OCI-LY7 (cell line): ENCODE measurements around the gene THSD7B. TPM values are rescaled to one million over a fixed set of nuclear protein-coding genes. Genes with fewer than 3 reads are reported as not detected.

Experiments used
- BruUV-seq: library from RNA; stranded (reverse); fragments of 400-500 nt; replicated peaks from 2 replicates; lab custom pipeline; 2021; lab: Mats Ljungman, UMichigan
- CTCF ChIA-PET: fragments of 300-600 bp; sonication (Branson Sonifier 250); formaldehyde crosslinking; loops from one replicate; lab custom pipeline; 2022; ENCODE audit warnings: antibody characterized with exemption; ENCODE audit not compliant: unreplicated experiment; lab: Charles Lee
- POLR2A ChIA-PET: fragments of 300-600 bp; sonication (Branson Sonifier 250); formaldehyde crosslinking; loops from one replicate; lab custom pipeline; 2022; ENCODE audit warnings: antibody characterized with exemption; lab: Charles Lee
- DNase-seq: peaks from one replicate; pipeline ENCODE4 v3.0.0-alpha.2; 2015; ENCODE audit warnings: low spot score
- H2AFZ ChIP-seq: fragments of 200-600 bp; sonication (generic), shearing (Covaris generic); 2 replicates; pipeline ENCODE4 v1.6.1; 2014; ENCODE audit warnings: mild to moderate bottlenecking, antibody characterized with exemption, low read length, moderate library complexity
- H3K27ac ChIP-seq: fragments of 200-600 bp; sonication (generic); 2 replicates; pipeline ENCODE4 v1.5.1; 2014; ENCODE audit warnings: mixed run types, low read depth, mild to moderate bottlenecking, moderate library complexity, low read length, inconsistent platforms; ENCODE audit not compliant: poor library complexity, severe bottlenecking
- H3K36me3 ChIP-seq: fragments of 200-600 bp; sonication (generic); 2 replicates; pipeline ENCODE4 v1.6.1; 2014; ENCODE audit warnings: mild to moderate bottlenecking, antibody characterized with exemption, low read length, moderate library complexity, mixed read lengths; ENCODE audit not compliant: insufficient read depth
- H3K4me1 ChIP-seq: fragments of 200-600 bp; sonication (generic); 2 replicates; pipeline ENCODE4 v1.5.1; 2014; ENCODE audit warnings: mild to moderate bottlenecking, low read length; ENCODE audit not compliant: insufficient read depth, poor library complexity, severe bottlenecking
- H3K4me2 ChIP-seq: fragments of 200-600 bp; sonication (generic); 2 replicates; pipeline ENCODE4 v1.6.1; 2014; ENCODE audit warnings: mild to moderate bottlenecking, low read length
- H3K4me3 ChIP-seq: fragments of 200-600 bp; sonication (generic); 2 replicates; pipeline ENCODE4 v1.5.1; 2014; ENCODE audit warnings: mild to moderate bottlenecking, low read depth, low read length; ENCODE audit not compliant: poor library complexity, severe bottlenecking
- H3K79me2 ChIP-seq: fragments of 200-600 bp; sonication (generic); 2 replicates; pipeline ENCODE4 v1.6.1; 2016; ENCODE audit warnings: low read depth, mild to moderate bottlenecking, low read length, moderate library complexity, mixed read lengths; ENCODE audit not compliant: insufficient read depth
- H3K9me2 ChIP-seq: fragments of 200-600 bp; sonication (generic); 2 replicates; pipeline ENCODE4 v1.6.1; 2016; ENCODE audit warnings: mild to moderate bottlenecking, low read length, mixed read lengths; ENCODE audit not compliant: insufficient read depth
- H3K9me3 ChIP-seq: fragments of 200-600 bp; sonication (generic); 2 replicates; pipeline ENCODE4 v1.6.1; 2014; ENCODE audit warnings: mild to moderate bottlenecking, mixed run types, low read length, mixed read lengths
- H4K20me1 ChIP-seq: fragments of 200-600 bp; sonication (generic); 2 replicates; pipeline ENCODE4 v1.6.1; 2014; ENCODE audit warnings: mild to moderate bottlenecking, antibody characterized with exemption, low read length, moderate library complexity, mixed read lengths; ENCODE audit not compliant: insufficient read depth
- CTCF ChIP-seq: fragments of 200-600 bp; sonication (generic); conservative IDR thresholded peaks from 2 replicates; pipeline ENCODE4 v1.5.1; 2014; ENCODE audit warnings: mild to moderate bottlenecking, antibody characterized with exemption, low read length, moderate library complexity, mixed read lengths
- EZH2phosphoT487 ChIP-seq: fragments of 200-600 bp; sonication (generic); IDR thresholded peaks from 2 replicates; pipeline ENCODE4 v1.6.1; 2018; ENCODE audit warnings: low read depth, borderline replicate concordance, mild to moderate bottlenecking, mixed run types, antibody characterized with exemption, low read length, moderate library complexity, mixed read lengths
- intact Hi-C: fragments of 100-400 bp; cut with micrococcal nuclease; formaldehyde crosslinking; loops from one replicate; pipeline ENCODE4 v1.10.0; 2022; ENCODE audit not compliant: unreplicated experiment
- total RNA-seq, 2 experiments: library from RNA; depleted of rRNA in 1 of 2; stranded (reverse); fragments of >200 nt in 1 of 2; shearing (Covaris generic) in 1 of 2; gene quantifications; 2 replicates each; pipeline ENCODE4 v1.2.3, GENCODE V29; 2014 to 2022

THSD7B gene
- total RNA-seq, 2 experiments from 2014 or later = 1.8 TPM

- no peaks in the 10 kb centered on the region for H3K9me2 ChIP-seq
- H3K36me3 ChIP-seq = no peaks in the 10 kb centered on the region
- H3K4me1 ChIP-seq = no peaks in the 10 kb centered on the region
- no peaks in the 10 kb centered on the region for H3K79me2 ChIP-seq
- no peaks in the 10 kb centered on the region for H3K9me3 ChIP-seq
- BruUV-seq = no TSS peak
- no peak for DNase-seq
- no peak overlapping the region for H3K4me3 ChIP-seq
- POLR2A ChIA-PET = interaction anchor here (0.9 kb wide), 1 partner anchor 20 kb away, joined by 3 read pairs; no protein-coding TSS in a partner anchor
- H4K20me1 ChIP-seq = no peaks in the 10 kb centered on the region
- no peak overlapping the region for H3K27ac ChIP-seq
- H3K4me2 ChIP-seq = no peak overlapping the region
- no peak for TF ChIP-seq CTCF
- TF ChIP-seq EZH2phosphoT487 = no peak
- CTCF ChIA-PET = no interaction called here
- no peak overlapping the region for H2AFZ ChIP-seq
- intact Hi-C loops = no loop called here
Observed at GRCh38 chr2:137411585-137411984, 646.2 kb downstream of the THSD7B start.

- TF ChIP-seq CTCF (no peak), EZH2phosphoT487 (no peak)
- no TSS peak for BruUV-seq
- Histone ChIP-seq H3K4me2 (no peak overlapping the region), H3K9me2 (no peaks in the 10 kb centered on the region), H3K27ac (no peak overlapping the region), H4K20me1 (no peaks in the 10 kb centered on the region), H3K9me3 (no peaks in the 10 kb centered on the region), H2AFZ (no peak overlapping the region), H3K4me1 (no peaks in the 10 kb centered on the region), H3K36me3 (no peaks in the 10 kb centered on the region), H3K4me3 (no peak overlapping the region), H3K79me2 (no peaks in the 10 kb centered on the region)
- intact Hi-C loops = no loop called here
- DNase-seq = no peak
- ChIA-PET POLR2A (interaction anchor here (0.5 kb wide), 1 partner anchor 184 kb away, joined by 5 read pairs; no protein-coding TSS in a partner anchor), CTCF (no interaction called here)
Observed at GRCh38 chr2:137420744-137421143, 655.4 kb downstream of the THSD7B start.

GRCh38 chr2:137435162-137435561 is 669.8 kb downstream of the THSD7B start:
- H3K36me3 ChIP-seq = no peaks in the 10 kb centered on the region
- no peaks in the 10 kb centered on the region for H3K4me1 ChIP-seq
- H2AFZ ChIP-seq = no peak overlapping the region
- POLR2A ChIA-PET = no interaction called here
- no peaks in the 10 kb centered on the region for H4K20me1 ChIP-seq
- CTCF ChIA-PET = no interaction called here
- H3K27ac ChIP-seq = no peak overlapping the region
- no peak overlapping the region for H3K4me2 ChIP-seq
- H3K4me3 ChIP-seq = no peak overlapping the region
- BruUV-seq = no TSS peak
- no peak for TF ChIP-seq EZH2phosphoT487
- TF ChIP-seq CTCF = no peak
- no peak for DNase-seq
- H3K9me3 ChIP-seq = no peaks in the 10 kb centered on the region
- intact Hi-C loops = no loop called here
- H3K79me2 ChIP-seq = no peaks in the 10 kb centered on the region
- no peaks in the 10 kb centered on the region for H3K9me2 ChIP-seq
